Subcutaneous adipose tissue (tissue), 4 donors: Measurements from ENCODE around the gene AMPH. TPM values are rescaled to one million over a fixed set of nuclear protein-coding genes. Genes with fewer than 3 reads are reported as not detected.

Experiments used
- CTCF ChIP-seq: fragments of 450-650 bp; IDR thresholded peaks from one replicate; pipeline ENCODE4 v1.5.1; 2016; ENCODE audit warnings: low read depth, mild to moderate bottlenecking, control low read depth, antibody characterized with exemption, moderate library complexity
- total RNA-seq, 4 donors: library from RNA; depleted of rRNA; stranded (reverse); fragments of >200 nt; gene quantifications; one replicate each; pipeline ENCODE4 v1.1.0, GENCODE V29; 2016

Gene AMPH
- total RNA-seq, 4 donors from 2014 or later: 6.8 to 102 (median 30.2) TPM

GRCh38 chr7:38394660-38395059 lies 236.5 kb downstream of the AMPH start:
- TF ChIP-seq CTCF: no peak

GRCh38 chr7:38393874-38394273 lies 237.3 kb downstream of the AMPH start:
- TF ChIP-seq CTCF: no peak

DNA sequence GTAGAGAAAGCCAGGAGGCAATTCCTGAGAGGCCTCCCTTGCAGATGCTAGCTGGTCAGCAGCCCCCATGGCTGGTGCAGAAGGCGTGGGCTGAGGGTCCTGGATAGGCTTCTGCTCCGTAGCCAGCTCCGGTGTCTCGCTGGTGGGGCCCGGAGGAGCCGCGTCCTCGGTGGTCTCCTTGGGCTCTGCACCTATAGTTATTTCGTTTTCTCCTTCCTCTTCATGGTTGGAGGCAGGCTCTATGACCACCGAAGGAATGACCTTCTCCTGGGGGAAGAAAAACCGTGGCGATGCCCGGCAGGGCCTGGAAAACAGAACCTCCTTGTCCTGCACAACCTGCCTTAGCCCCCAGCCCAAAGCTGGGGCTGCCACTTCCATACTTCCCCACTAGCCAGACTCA lies 239.4 kb downstream of the AMPH start:
- no peak for TF ChIP-seq CTCF

- no peak for TF ChIP-seq CTCF
Observed at GRCh38 chr7:38385682-38386081, 245.5 kb downstream of the AMPH start.

DNA sequence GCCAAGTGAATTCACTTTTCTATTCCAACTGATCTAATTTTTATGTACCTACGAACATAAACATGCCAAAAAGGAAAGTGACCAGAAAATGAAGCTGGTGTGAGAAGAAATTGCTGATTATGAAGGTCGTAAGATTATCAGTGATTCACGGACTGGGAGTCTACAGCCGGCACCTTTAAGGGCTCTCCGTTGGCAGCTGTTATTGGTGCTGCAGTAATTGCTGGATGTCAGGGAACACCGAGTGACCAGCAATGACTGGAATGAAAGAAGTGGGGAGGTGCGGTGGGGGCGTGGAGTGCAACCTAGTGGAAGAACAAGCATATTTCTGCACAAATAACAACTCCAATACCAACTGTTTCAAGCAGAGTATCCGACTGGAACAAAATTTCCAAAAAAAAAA lies 247.9 kb downstream of the AMPH start:
- no peak for TF ChIP-seq CTCF

- TF ChIP-seq CTCF: no peak
Observed at GRCh38 chr7:38382684-38383083, 248.5 kb downstream of the AMPH start.

GRCh38 chr7:38375453-38375852 lies 255.7 kb downstream of the AMPH start:
- no peak for TF ChIP-seq CTCF
